Ascending aorta (tissue), 2 donors: ENCODE data around the gene FCAMR. TPM values are rescaled to one million over a fixed set of nuclear protein-coding genes. Genes with fewer than 3 reads are reported as not detected.

Experiments
- DNase-seq, 2 donors: peaks; one replicate each; pipeline ENCODE4 v3.0.0-alpha.2; 2019; ENCODE audit warnings: low spot score in 2 of 2
- H3K27ac ChIP-seq, 2 donors: fragments of 200-600 bp; sonication (generic); one replicate each; pipeline ENCODE4 v1.5.1; 2016 to 2017; ENCODE audit warnings: mild to moderate bottlenecking in 1 of 2
- H3K27me3 ChIP-seq: fragments of 200-600 bp; sonication (generic); one replicate; pipeline ENCODE4 v1.5.1; 2017
- H3K36me3 ChIP-seq, 2 donors: fragments of 200-600 bp; sonication (generic); one replicate each; pipeline ENCODE4 v1.5.1; 2016
- H3K4me1 ChIP-seq, 2 donors: fragments of 200-600 bp; sonication (generic); one replicate each; pipeline ENCODE4 v1.5.1; 2016 to 2017; ENCODE audit warnings: mild to moderate bottlenecking in 1 of 2
- H3K4me3 ChIP-seq, 2 donors: fragments of 200-600 bp; sonication (generic); one replicate each; pipeline ENCODE4 v1.5.1; 2016 to 2017; ENCODE audit warnings: mild to moderate bottlenecking in 1 of 2
- H3K9me3 ChIP-seq, 2 donors: fragments of 200-600 bp; sonication (generic); one replicate each; pipeline ENCODE4 v1.5.1; 2016
- intact Hi-C: fragments of 100-400 bp; cut with DNase I; formaldehyde crosslinking; loops from one replicate; pipeline ENCODE4 v1.15.1; 2023
- total RNA-seq: library from RNA; depleted of rRNA; stranded (reverse); fragments of >200 nt; gene quantifications from one replicate; pipeline ENCODE4 v1.1.0, GENCODE V29; 2016
- TF ChIP-seq, protein P1 (sequence below), 3 experiments: fragments of 200-600 bp in 2 of 3; fragments of 450-650 bp in 1 of 3; sonication (generic) in 2 of 3; IDR thresholded peaks; one replicate each; pipeline ENCODE4 v1.5.1; 2016 to 2019; ENCODE audit warnings: antibody characterized with exemption in 3 of 3, mild to moderate bottlenecking in 1 of 3, moderate library complexity in 1 of 3

Gene FCAMR
- total RNA-seq, 1 donor from 2014 or later = not detected

GRCh38 chr1:207003210-207003609 is 33.0 kb upstream of the FCAMR start:
- Histone ChIP-seq H3K27me3 (no peaks in the 10 kb centered on the region), H3K36me3 (no peaks in the 10 kb centered on the region), H3K4me1 (no peaks in the 10 kb centered on the region), H3K27ac (no peak overlapping the region), H3K9me3 (no peaks in the 10 kb centered on the region), H3K4me3 (no peak overlapping the region)
- no peak for DNase-seq
- intact Hi-C loops = no loop called here
- TF ChIP-seq, protein P1, sequence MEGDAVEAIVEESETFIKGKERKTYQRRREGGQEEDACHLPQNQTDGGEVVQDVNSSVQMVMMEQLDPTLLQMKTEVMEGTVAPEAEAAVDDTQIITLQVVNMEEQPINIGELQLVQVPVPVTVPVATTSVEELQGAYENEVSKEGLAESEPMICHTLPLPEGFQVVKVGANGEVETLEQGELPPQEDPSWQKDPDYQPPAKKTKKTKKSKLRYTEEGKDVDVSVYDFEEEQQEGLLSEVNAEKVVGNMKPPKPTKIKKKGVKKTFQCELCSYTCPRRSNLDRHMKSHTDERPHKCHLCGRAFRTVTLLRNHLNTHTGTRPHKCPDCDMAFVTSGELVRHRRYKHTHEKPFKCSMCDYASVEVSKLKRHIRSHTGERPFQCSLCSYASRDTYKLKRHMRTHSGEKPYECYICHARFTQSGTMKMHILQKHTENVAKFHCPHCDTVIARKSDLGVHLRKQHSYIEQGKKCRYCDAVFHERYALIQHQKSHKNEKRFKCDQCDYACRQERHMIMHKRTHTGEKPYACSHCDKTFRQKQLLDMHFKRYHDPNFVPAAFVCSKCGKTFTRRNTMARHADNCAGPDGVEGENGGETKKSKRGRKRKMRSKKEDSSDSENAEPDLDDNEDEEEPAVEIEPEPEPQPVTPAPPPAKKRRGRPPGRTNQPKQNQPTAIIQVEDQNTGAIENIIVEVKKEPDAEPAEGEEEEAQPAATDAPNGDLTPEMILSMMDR (IDR thresholded peaks at IDR 0.05) = no peak

GRCh38 chr1:207002724-207003146 is 32.5 kb upstream of the FCAMR start:
- TF ChIP-seq, protein P1 (IDR thresholded peaks at IDR 0.05) = no peak
- Histone ChIP-seq H3K4me3 (no peak overlapping the region), H3K27ac (no peak overlapping the region), H3K9me3 (no peaks in the 10 kb centered on the region), H3K36me3 (no peaks in the 10 kb centered on the region), H3K27me3 (no peaks in the 10 kb centered on the region), H3K4me1 (no peaks in the 10 kb centered on the region)
- DNase-seq = no peak
- intact Hi-C loops = no loop called here

DNA sequence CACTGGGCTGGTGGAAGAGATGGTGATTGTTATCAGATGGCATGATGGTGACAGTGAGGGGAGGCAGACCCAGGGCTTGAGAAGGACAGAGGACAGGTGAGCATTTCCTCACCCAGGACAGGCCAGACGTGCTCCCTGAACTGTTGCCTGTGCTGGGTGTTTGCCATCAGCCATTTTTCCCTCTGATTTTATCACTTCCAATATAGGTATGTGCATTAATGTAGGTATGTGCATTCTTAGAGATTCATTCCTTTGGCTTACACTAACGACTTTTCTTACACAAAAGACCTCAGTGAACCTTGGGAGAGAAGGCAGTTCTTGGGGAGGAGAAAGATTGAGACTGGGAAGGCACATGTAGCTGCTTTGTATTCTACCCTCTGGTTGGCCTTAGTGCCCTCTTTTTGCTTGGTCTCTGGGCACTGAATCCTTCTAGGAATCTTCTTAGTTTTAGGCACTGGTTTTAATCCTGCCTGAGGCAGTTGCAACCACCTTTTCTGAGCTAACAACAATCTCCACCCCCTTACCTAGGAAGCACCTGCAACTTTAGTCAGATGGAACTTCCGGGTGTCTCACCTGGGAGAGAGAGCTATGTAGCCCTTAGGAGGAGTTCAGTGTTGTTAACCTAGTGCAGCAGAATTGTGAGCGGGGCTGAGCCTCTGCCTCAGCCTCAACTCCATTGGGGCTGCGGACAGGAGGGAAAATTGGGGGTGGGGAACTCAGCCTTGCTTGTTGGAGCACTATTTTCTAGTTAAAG is 31.4 kb upstream of the FCAMR start:
- no peaks in the 10 kb centered on the region for H3K9me3 ChIP-seq
- H3K36me3 ChIP-seq = no peaks in the 10 kb centered on the region
- TF ChIP-seq, protein P1 (IDR thresholded peaks at IDR 0.05) = no peak
- DNase-seq = no peak
- H3K27me3 ChIP-seq = no peaks in the 10 kb centered on the region
- no peaks in the 10 kb centered on the region for H3K4me1 ChIP-seq
- intact Hi-C loops = no loop called here
- no peak overlapping the region for H3K4me3 ChIP-seq
- no peak overlapping the region for H3K27ac ChIP-seq

GRCh38 chr1:207000651-207001291 is 30.5 kb upstream of the FCAMR start:
- no peaks in the 10 kb centered on the region for H3K36me3 ChIP-seq
- no peak overlapping the region for H3K27ac ChIP-seq
- no peak overlapping the region for H3K4me3 ChIP-seq
- TF ChIP-seq, protein P1 (IDR thresholded peaks at IDR 0.05) = no peak
- H3K9me3 ChIP-seq = no peaks in the 10 kb centered on the region
- no peak for DNase-seq
- intact Hi-C loops = no loop called here
- no peaks in the 10 kb centered on the region for H3K27me3 ChIP-seq
- H3K4me1 ChIP-seq = no peaks in the 10 kb centered on the region

DNA sequence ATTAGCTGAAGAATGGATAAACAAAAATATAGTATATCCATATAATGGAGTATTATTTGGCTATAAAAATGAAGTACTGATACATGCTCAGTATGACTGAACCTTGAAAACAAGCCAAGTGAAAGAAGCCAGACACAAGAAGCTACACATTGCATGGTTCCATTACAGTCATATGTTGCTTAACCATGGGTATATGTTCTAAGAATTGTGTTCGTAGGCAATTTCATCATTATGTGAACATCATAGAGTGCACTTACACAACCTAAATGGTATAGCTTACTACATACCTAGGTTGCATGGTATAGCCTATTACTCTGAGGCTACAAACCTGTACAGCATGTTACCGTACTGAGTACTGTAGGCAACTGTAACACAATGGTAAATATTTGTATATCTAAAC is 28.6 kb upstream of the FCAMR start:
- intact Hi-C loops = no loop called here
- Histone ChIP-seq H3K27ac (no peak overlapping the region), H3K4me3 (no peak overlapping the region), H3K36me3 (no peaks in the 10 kb centered on the region), H3K27me3 (no peaks in the 10 kb centered on the region), H3K4me1 (no peaks in the 10 kb centered on the region), H3K9me3 (no peaks in the 10 kb centered on the region)
- DNase-seq = no peak
- TF ChIP-seq, protein P1 (IDR thresholded peaks at IDR 0.05) = no peak
